Activated T-helper 1 cell treated with anti-CD3 and anti-CD28 coated beads, Interleukin-2, amount 50 U/mL, for 16 hours (primary cell): Measurements from ENCODE around the gene TTLL6.

Experiments used
- DNase-seq, 2 donors: peaks; one replicate each; pipeline ENCODE4 v3.0.0-alpha.2; 2020; ENCODE audit warnings: low read depth in 1 of 2, low spot score in 1 of 2

TTLL6 gene

GRCh38 chr17:48761114-48761513 is 55.9 kb downstream of the TTLL6 start:
- DNase-seq, result no peak

- no peak for DNase-seq
Observed at GRCh38 chr17:48760411-48760810, 56.6 kb downstream of the TTLL6 start.

DNA sequence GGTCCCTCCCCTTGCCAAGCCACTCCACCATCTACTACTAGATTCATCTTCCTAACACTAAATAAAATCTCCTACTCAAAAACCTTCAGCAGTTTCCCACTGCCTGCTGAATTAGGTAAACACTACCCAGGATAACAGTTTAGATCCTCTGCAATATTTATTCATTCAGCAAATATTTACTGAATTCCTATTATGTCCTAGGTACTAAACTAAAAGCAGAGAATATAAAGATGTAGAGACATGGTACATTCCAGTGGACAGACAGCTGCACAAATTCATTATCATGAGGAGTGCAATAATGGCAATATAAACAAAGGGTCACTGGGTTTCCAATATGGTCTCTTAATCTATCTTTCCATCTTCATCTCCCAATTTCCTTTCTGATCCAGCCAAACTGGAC is 57.7 kb downstream of the TTLL6 start:
- DNase-seq, result no peak

DNA sequence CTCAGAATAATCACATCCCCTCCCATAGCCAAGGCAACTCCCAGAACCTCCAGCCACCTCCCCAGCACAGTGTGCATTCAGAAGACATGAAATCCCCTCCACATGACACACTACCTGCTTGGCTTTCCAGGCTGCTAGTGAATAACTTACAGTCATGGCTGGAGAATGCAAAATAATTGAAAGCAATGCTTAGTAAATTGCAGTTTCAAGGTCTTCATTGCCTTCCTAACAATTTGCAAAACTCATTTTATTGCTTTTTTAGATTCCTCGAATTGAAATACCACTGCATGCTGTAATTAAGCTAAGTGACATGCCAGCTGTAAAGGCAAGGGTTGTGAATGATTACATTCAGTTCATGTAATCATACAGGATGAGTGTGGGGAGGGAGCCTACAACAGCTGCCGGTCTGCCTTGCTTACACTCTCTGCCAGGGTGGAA is 59.5 kb downstream of the TTLL6 start:
- DNase-seq, result no peak

GRCh38 chr17:48756830-48757251 is 60.2 kb downstream of the TTLL6 start:
- DNase-seq, result no peak

GRCh38 chr17:48755356-48755755 is 61.7 kb downstream of the TTLL6 start:
- no peak for DNase-seq

DNA sequence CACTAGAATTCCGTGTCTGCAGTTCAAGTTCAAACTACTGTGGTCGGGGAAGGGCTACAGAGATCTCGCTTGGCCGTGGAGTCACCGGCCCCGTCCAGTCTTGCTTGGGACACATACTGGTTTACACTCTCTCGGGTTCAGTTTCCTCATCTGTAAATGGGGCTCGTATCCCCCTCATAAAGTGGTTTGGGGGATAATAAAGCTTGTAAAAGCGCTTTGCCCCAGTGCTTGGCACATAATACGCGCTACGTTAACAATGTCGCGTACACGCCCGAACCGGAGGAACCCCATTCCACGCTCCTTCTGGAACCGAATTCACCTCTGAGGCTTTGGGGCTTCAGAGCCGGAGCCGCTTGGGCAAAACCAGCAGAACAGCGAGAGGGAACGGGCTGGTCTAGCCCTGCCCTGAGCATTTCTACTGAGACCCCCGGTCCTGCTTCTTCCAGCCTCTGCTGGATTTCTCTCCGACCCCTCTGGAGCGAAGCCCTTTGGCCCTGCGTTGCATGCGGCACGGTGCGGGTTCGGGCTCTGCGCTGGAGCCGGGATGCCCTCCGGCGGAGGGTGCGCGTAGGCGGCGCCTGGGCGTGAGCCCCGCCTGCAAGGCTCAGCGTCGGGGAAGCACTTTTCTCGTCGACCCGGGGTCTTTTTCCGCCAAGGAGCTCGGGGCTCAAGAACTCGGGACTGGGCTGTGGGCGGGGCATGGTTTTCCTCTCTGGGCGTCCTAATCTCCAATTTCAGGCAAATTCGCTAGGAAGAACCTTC is 62.3 kb downstream of the TTLL6 start:
- no peak for DNase-seq

GRCh38 chr17:48753794-48754499 is 63.1 kb downstream of the TTLL6 start:
- DNase-seq, result no peak

GRCh38 chr17:48752399-48753288 is 64.4 kb downstream of the TTLL6 start:
- no peak for DNase-seq

DNA sequence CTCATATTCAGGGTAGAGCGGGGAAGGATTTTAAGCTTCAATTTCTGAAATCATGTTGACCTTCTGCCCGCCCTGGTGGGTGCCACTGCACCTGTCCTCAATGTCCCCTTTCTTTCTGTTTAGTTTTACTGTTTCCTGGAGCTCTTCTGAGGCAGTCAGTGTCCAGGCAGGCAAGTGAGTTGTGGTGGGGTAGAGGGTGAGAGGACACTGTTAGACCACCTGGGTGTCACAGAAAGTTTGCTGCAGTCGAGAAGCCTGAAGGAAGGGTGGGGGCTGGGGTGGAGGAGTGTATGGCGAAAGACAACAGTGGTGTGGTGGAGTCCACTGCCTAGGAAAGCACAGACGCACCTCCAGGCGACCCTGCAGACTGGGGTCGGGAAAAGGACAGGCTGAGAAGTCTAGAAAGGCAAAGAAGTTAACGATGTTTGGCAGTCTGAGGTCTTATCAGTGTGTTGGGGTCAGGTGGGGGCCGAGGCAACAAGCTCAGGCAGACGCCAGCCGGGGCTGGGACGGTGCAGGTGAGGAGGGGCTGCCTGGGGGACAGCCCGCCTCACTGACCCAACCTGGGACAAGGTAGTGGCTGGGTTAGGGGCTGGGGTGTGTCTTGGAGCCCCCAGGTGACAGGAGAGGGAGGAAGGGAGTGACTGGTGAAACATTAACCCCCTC is 65.2 kb downstream of the TTLL6 start:
- no peak for DNase-seq

DNA sequence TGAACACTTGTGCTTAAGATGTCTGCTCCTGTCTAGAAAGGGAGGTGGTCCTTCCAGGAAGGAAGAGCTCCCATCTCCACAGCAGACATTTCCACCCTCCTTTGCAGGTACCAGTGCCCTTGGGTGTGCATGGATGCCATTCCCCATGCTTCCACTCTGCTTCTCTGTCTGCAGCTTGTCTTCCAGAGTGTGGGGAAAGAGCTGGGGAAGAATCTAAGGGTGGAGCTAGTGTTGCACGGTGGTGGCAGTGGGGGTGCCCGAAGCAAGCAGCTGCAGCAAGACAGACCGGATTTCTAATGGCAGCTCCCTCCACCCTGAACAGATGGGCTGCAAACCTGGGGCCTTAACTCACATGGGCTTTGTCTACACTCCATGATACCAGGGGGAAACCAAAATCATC is 65.9 kb downstream of the TTLL6 start:
- no peak for DNase-seq

- DNase-seq, result no peak
Observed at GRCh38 chr17:48749621-48750553, 67.1 kb downstream of the TTLL6 start.

DNA sequence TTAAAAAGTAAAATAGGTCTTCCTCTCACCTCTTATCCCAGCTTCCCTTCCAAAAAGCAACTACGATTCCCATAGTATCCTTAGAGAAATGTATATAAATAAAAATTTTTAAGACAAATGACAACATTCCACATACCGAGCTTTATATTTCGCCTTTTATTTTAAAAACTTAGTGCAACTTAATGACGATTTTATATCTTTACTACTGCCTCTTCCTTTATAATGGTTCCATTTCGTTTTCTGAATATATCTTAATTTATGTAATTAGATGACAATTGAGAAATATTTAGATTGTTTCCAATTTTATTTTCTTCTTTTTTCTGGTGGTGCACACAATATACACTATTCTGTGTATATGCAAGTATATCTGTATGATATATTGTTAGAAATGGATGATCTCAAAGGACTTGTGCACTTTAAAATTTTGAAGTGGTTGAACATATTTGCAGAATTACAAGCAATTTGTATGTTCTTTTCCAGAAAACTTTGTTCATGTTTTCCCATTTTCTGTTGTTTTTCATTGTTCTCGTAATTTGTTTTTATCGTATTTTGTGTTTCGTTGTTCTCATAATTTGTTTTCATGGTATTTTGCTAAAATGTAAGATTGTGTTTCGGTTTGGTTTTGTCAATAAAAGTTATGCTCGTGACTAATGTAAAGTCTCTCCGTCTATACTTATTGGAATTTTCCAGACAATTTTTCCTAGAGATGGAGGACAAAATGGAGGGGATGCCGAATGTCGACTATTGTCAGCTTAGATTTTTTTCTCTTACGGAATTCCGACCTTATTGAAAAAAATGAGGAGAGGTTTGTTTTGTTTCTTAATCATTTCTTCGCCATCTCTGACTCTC is 68.1 kb downstream of the TTLL6 start:
- DNase-seq, result no peak

DNA sequence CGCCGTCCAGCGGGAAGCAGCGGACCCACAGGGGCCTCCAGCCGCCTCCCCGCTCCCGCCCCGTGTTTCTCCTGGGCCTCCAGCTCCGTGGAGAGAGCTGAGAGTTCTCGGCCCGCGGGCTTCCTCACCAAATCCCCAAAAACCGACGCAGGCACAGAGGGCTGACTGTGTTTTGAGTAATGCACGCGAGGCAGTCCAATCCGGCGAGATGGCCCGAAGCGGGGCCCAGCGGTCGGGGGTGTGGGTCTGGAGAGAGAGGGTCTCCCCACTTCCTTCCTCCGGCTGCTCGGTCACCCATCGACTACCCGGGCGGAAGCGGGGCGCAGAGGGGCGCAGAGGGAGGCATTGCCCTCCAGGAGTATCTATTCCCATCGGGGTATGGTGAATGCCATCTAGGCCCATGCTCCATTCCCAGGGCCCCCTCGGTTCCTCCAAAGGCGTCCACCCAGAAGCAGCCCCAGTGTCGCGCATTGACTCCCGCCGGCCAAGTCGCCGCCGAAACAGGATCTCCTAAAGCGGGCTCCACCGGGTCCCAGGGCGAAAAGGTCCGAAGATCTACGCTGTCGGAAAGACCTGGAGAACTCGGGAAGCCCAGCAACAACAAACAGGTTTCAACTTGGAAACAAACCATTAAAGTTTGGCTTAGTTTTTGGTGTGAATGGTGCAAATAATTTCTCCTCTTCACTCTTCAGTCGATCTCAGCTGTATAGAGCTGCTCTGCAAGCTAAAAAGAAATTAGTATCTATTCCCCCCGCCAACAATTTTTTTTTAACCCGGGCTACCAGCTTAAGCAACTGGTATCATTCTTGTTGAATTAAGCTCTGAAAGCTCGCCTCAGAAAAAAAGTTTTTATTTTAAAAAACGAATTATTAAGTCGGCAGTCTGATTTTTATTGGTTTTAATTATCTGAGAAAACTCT is 69.3 kb downstream of the TTLL6 start:
- no peak for DNase-seq

- DNase-seq, result no peak
Observed at GRCh38 chr17:48746916-48747444, 70.0 kb downstream of the TTLL6 start.

GRCh38 chr17:48745381-48746275 is 71.4 kb downstream of the TTLL6 start:
- no peak for DNase-seq

GRCh38 chr17:48740537-48740936 is 76.5 kb downstream of the TTLL6 start:
- no peak for DNase-seq
